Activated naive CD4-positive, alpha-beta T cell treated with anti-CD3 and anti-CD28 coated beads, Interleukin-2, amount 50 U/mL, for 72 hours (primary cell): Measurements from ENCODE around the gene MGAT3. TPM values are rescaled to one million over a fixed set of nuclear protein-coding genes. Genes with fewer than 3 reads are reported as not detected.

Source experiments
- ATAC-seq, 2 donors: fragments of 150-1000 bp; cut with Tn5 transposase; 2 replicates each; pipeline ENCODE4 v1.10.0; 2021; ENCODE audit warnings: mild to moderate bottlenecking in 2 of 2, moderate library complexity in 2 of 2
- DNase-seq, 2 donors: peaks; one replicate each; pipeline ENCODE4 v3.0.0; 2021 to 2022; ENCODE audit warnings: low spot score in 2 of 2
- H3K27ac Mint-ChIP-seq, 2 donors: one replicate each; pipeline ENCODE4 v1.8.0; 2022; ENCODE audit warnings: mild to moderate bottlenecking in 2 of 2, mixed read lengths in 2 of 2
- H3K36me3 Mint-ChIP-seq, 2 donors: one replicate each; pipeline ENCODE4 v1.8.0; 2022; ENCODE audit warnings: mixed read lengths in 2 of 2
- H3K9me3 Mint-ChIP-seq, 2 donors: one replicate each; pipeline ENCODE4 v1.8.0; 2022; ENCODE audit warnings: mixed read lengths in 2 of 2
- total RNA-seq, 2 donors: library from RNA; stranded (reverse); gene quantifications; one replicate each; pipeline ENCODE4 v1.2.3, GENCODE V29; 2022

Gene MGAT3
- total RNA-seq, 2 donors from 2014 or later = 1.9 to 2.8 TPM

- Mint-ChIP-seq H3K9me3 (no peaks in the 10 kb centered on the region), H3K36me3 (peaks cover 4 to 9% of the 10 kb centered on the region in 2 donors), H3K27ac (no peak overlapping the region)
- DNase-seq = no peak
- no peak for ATAC-seq
Observed at GRCh38 chr22:39459681-39460080, 2.9 kb downstream of the MGAT3 start.

- H3K9me3 Mint-ChIP-seq = no peaks in the 10 kb centered on the region
- peak in 1 of 2 donors; percentile 34 for ATAC-seq
- H3K27ac Mint-ChIP-seq = peak overlapping the region in 1 of 2 donors; percentile 24
- no peaks in the 10 kb centered on the region for H3K36me3 Mint-ChIP-seq
- DNase-seq = no peak
Observed at GRCh38 chr22:39462443-39463221, 5.8 kb downstream of the MGAT3 start.

GRCh38 chr22:39463277-39463676, 6.5 kb downstream of the MGAT3 start:
- DNase-seq = no peak
- H3K36me3 Mint-ChIP-seq = no peaks in the 10 kb centered on the region
- no peak for ATAC-seq
- peak overlapping the region in 1 of 2 donors; percentile 46 for H3K27ac Mint-ChIP-seq
- no peaks in the 10 kb centered on the region for H3K9me3 Mint-ChIP-seq

- no peak for ATAC-seq
- no peak for DNase-seq
- Mint-ChIP-seq H3K9me3 (no peaks in the 10 kb centered on the region), H3K36me3 (no peaks in the 10 kb centered on the region), H3K27ac (peak overlapping the region in 1 of 2 donors; percentile 46)
Observed at GRCh38 chr22:39463931-39464390, 7.1 kb downstream of the MGAT3 start.

DNA sequence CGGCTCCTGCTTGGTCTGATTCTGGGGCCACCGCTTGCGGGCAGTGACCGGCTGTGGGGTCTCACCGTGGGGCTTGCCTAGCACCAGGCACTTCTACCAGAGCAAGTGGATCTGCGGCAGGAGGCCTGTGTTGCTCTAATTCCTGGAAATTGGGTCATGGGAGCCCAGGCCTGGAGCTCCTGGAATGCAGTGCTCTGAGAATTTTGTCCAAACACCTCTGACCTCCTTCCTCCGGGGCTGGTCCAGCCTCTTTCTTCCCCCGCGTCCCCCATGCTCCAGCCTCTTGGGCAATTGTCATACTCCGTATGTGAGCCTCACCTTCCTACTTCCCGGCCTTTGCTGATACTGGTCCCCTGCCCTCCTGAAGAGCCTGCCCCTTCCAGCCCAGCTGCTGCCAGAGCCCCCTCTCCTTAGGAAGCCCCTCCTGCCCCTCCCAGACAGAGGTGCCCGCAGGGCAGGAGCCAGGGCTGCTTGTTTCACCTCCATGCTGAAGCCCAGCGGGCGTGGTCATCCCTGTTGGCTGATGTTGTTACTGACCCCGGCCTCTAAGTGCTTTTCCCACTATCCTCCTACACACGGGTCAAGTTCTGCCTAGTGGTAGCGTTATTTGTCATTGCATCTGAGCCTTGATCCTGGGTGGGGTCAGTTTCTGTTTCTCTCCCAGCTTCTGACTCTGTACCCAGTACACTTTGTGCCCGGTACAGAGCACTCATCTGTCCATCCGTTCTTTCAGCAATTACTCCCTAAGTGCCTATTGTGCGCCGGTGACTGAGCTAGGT, 9.6 kb downstream of the MGAT3 start:
- ATAC-seq = no peak
- Mint-ChIP-seq H3K9me3 (no peaks in the 10 kb centered on the region), H3K27ac (no peak overlapping the region), H3K36me3 (no peaks in the 10 kb centered on the region)
- no peak for DNase-seq

DNA sequence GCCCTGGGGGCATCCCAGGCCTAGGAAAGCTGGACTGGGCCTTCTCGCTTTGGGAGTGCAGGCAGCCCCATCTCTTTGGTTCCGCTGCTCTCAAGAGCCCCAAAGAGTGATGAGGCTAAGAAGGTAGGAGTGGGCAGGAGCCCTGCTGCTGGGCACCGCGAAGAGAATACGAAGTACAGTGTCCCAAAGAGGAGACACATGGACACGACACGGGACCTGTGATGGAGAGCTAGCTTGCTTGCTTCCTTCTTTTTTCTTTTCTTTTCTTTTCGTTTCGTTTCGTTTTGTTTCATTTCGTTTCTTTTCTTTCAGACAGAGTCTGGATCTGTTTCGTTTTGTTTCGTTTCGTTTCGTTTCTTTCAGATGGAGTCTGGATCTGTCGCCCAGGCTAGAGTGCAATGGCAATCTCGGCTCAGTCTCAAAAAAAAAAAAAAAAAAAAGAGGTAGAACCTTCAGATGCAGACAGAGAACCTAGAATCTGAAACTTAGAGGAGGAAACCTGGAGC, 10.6 kb downstream of the MGAT3 start:
- Mint-ChIP-seq H3K9me3 (no peaks in the 10 kb centered on the region), H3K36me3 (no peaks in the 10 kb centered on the region), H3K27ac (no peak overlapping the region)
- DNase-seq (no peak), ATAC-seq (no peak)

DNA sequence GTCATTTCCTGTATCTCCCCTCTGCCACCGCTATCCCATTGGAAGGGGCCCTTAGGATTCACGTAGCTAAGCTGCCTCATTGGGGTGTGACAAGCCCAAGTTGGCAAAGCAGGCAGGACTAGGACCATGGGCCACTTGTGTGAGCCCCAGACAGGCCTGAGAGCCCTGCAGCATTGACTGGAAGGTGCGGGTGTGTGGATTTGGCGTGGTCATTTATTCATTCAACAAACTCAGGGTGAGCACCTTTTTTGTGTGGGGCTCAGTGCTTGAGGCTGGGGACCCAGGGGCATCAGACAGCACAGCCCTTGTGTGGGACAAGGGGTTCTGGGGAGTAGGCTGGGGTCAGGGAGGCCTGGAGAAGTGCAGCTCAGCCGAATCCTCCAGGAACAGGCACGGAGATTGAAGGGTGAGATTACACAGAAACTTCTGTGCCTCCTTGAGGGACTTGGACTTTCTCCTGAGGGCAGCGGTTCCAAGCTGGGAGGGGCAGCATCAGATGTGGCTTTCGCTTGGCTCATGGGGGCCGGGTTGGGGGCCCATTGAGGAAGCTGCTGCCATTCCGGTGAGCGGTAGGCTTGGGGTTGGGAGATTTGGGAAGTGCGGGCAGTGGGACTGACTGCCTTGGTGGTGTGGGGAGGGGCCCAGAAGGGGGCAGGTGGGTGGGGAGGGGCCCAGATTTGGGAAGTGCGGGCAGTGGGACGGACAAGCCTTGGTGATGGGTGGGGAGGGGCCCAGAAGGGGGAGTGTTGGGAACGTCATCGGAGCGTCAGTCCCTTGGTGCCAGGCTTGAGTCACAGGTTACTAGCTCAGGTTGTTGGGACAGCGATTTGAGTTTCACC, 11.9 kb downstream of the MGAT3 start:
- Mint-ChIP-seq H3K9me3 (no peaks in the 10 kb centered on the region), H3K27ac (no peak overlapping the region), H3K36me3 (no peaks in the 10 kb centered on the region)
- DNase-seq (no peak), ATAC-seq (no peak)

GRCh38 chr22:39469326-39469680, 12.5 kb downstream of the MGAT3 start:
- DNase-seq = no peak
- Mint-ChIP-seq H3K36me3 (no peaks in the 10 kb centered on the region), H3K9me3 (no peaks in the 10 kb centered on the region), H3K27ac (no peak overlapping the region)
- no peak for ATAC-seq

DNA sequence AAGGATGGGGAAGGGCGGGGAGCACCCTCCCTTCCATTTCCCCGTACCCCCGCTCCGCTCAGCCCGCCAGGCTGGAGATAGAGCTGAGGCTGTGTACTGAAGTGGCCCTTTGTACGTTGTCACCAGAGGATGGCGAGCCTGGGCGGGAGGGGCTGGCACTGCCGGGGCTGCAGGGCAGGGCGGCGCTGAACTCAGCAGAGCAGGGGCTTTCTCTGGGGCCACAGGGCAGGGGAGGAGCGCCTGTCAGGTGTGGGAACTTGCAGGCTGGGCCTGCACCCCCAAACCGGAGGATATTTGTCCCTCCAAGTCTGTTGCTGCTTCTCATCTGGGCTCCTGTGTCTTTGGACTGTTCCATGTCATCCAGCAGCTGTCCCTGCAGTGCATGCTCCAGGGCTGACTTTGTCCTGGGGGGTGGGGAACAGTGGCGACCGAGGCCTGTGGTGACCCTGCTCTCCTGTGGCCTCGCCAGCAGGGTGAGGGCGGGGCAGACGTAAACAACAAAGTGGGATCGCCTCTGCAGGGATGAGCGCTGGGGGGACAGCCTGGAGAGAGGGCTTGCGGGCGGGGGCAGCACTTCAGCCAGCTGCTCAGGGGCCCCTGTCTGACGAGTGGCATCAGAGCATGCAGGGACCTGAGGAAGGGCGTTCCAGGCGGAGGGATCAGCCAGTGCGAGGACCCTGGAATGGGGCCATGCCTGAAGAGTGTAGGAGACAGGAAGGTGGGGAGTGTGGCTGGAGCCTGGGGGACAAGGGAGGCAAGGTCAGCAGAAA, 13.1 kb downstream of the MGAT3 start:
- no peak for ATAC-seq
- DNase-seq = no peak
- Mint-ChIP-seq H3K36me3 (no peaks in the 10 kb centered on the region), H3K27ac (peak overlapping the region; percentile 14 to 53), H3K9me3 (no peaks in the 10 kb centered on the region)

DNA sequence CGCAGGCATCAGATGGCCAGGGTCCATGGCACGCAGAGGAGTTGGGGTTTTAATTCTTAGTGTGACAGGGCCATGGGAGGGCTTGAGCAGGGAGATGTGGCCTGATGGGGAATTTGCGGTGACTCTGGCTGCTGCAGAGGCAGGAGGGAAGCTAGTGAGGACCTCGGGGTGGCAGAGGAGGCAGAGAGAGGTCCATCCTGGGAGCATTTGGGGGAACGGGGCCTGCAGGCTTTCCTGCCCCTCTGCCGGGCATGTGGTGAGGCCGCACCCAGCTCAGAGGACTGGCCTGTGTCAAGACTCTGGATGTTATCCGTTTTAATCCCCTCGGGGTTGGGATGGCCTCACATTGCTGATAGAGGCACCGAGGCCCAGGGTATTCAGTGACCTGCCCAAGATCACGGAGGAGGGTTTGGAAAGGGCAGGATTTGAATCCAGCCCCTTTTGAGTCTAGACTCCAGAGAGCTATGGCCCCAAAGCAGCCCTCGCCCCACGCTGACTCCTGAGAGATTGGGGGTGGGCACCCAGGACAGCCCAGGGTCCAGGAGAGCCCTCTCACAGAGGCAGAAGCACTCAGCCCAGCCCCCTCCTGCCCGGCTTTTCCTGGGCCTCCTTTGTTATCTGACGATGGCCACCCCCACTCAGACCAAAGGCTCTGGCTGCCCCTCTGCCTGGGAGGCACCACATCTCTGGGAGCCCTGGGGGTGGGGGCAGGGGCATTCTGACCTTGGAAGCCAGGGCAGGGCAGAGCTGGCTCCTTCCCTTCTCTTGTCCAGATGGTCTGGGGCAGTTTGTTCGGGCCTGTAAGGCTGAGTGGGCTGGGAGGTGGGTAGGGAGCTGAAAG, 13.9 kb downstream of the MGAT3 start:
- DNase-seq (no peak), ATAC-seq (no peak)
- H3K9me3 Mint-ChIP-seq = no peaks in the 10 kb centered on the region
- H3K27ac Mint-ChIP-seq = peak overlapping the region in 1 of 2 donors; percentile 53
- H3K36me3 Mint-ChIP-seq = no peaks in the 10 kb centered on the region

DNA sequence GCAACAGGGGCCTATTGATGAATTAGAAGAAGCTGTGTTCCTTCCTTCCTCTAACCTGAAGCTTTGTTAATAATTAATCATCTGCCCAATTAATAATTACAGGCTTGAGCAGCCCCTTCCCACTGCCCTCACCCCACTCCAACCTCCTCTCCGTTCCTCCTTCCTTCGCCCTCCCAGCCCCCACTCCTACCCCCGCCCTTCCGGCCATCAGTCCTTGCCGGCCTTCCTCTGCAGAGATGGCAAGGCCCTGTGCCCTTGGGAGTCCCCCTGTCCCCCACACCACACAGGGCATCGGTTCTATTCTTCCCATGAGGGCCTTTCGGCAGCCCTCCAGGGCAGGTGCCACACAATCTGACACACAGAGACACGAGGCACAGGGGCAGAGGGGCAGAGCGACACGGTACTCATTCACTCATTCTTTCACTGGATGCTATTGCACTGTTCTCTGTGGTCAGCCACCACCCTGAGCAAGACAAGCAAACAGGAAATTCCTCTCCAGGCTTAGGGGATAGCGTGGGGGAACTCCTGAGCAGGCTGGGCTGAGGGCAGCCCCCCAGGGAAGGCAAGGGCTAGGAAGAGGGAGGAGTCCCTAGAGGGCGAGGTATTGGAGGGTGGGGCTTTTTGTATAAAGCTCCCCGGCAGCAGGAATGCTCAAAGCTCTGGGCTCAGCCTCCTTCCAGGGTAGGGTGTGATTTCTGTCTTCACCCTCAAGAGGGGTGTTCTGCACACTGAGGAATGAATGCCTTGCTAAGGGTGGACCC, 14.7 kb downstream of the MGAT3 start:
- peak; percentile 56 to 85 for ATAC-seq
- no peak overlapping the region for H3K27ac Mint-ChIP-seq
- DNase-seq = no peak
- no peaks in the 10 kb centered on the region for H3K9me3 Mint-ChIP-seq
- no peaks in the 10 kb centered on the region for H3K36me3 Mint-ChIP-seq

- Mint-ChIP-seq H3K27ac (peak overlapping the region in 1 of 2 donors; percentile 73), H3K9me3 (no peaks in the 10 kb centered on the region), H3K36me3 (no peaks in the 10 kb centered on the region)
- DNase-seq (no peak), ATAC-seq (no peak)
Observed at GRCh38 chr22:39472570-39473556, 16.1 kb downstream of the MGAT3 start.

- Mint-ChIP-seq H3K27ac (no peak overlapping the region), H3K36me3 (no peaks in the 10 kb centered on the region), H3K9me3 (no peaks in the 10 kb centered on the region)
- ATAC-seq = no peak
- DNase-seq = no peak
Observed at GRCh38 chr22:39473851-39474250, 17.0 kb downstream of the MGAT3 start.
